HuH-7.5 (cell line): Measurements from ENCODE around the gene FAM163B.

Experiments
- DNase-seq: peaks from one replicate; pipeline ENCODE4 v3.0.0; 2011; ENCODE audit warnings: low spot score

FAM163B gene

DNA sequence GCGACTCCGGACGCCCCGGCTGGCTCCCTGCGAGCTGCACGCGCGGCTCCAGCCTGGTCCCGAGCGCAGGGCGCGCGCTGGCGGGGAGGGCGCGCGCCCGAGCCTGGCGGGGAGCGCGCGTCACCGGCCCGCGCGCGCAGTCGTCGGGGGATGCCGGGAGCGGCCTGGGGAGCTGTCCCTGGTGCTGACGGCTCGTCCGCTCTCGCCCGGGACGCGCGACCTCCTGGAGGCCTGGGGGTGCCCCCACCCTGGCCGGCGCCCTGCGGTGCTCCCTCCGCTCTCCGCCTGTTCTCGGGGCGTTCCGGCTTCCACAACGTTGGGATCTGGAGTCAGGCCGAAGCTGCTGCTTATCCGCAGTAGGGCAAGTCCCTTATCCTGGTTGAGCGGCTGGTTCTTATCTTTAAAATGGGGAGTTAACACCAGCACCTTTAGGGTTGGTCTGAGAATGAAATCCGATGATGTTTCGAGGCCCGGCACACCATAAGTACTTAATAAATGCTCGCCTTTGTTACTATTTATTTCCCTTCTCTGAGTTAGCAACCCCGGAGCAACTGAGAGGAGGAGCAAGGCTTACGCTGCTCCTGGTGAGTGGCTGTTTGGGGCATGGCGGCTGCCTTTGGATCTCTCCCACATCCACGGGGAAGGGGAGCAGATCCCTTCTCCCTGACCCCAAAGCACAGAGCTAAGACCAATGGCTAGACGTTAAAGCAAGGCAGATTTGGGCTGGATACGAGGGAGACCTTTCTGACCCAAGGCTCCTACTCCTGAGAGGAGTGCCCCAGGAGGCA, at the start of gene FAM163B:
TSS of gene FAM163B (minus strand) at position 79 of the 788 bp plus-strand sequence. CDS start 29,166 bp downstream, outside the sequence.
- no peak for DNase-seq

DNA sequence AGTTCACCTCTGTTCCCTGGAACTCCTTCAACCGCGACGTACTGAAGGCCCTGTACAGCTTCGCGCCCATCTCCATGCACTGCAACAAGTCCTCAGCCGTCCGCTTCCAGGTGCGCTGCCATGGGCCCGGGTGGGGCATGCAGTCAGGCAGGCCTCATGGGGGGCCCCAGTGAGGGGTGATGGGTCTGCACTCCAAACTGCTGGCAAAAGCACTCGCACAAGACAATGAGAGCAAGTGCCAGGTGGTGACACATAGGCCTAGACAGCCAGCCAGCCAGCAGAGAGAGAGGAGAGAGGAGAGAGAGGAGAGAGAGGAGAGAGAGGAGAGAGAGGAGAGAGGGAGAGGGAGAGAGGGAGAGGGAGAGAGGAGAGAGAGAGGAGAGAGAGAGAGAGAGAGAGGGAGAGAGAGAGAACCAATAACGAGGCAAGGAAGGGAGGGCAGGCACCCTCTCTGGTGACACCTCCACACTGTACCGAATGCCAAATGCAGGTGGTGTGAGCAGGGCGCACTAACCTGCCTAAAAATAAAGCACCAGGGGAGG, 48.0 kb upstream of the FAM163B start:
- DNase-seq = no peak

DNA sequence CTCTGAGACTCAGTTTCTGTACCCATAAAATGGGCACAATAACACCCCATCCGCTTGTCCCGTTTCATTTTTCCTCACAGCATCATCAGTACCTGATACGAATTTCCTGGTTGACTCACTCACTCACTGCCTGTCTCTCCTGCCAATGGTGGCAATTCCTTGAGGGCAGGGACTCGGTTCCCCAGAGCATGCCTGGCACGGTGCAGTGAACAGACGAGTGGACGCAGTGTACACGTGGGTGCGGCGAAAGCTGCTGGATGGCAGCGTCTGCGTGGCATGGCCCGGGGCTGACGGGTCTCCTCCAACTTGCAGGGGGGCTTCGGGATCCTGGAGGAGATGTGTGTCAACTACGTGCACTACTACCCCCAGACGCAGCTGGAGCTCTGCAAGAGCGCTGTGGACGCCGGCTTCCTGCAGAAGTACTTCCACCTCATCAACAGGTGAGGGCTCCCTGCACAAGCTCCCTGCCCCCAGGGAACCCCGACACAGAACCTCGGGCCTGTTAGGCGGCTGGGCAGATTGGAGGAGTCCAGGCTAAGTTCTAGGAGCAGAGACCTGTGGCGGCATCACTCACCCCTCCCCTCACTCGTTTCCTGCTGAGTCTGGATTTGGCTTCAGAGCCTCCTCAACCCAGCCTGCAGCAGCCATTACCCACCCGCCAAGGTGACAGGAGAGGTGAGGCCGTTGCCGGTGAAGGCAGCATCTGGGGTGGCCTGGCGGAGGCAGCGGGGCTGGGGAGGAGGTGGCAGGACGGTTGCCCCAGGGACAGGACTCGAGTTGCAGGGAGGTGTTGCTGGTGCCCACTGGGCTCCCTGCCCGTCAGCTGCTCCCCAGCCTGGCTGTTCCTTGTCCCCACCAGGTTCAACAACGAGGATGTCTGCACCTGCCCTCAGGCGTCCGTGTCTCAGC, 47.3 kb upstream of the FAM163B start:
- no peak for DNase-seq

DNA sequence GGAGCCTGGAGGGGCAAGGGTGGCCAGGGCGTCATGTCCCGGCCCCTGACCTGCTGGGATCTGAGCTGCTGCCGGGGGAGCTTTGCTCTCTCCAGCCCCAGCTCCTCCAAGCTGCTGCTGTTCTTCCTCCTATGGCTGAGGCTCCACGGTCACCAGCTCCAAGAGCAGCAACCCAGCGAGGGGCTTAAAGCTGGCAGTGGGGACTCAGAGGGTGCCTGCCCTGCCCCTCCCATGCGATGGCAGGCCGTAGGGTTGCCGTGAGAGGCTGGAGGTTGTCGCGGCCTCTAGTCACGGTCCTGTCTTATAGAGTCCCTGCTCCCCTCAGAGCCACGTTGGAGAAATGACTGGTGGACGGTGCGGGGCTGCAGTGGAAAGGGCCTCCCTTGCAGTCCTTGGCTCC, 46.5 kb upstream of the FAM163B start:
- DNase-seq = no peak

DNA sequence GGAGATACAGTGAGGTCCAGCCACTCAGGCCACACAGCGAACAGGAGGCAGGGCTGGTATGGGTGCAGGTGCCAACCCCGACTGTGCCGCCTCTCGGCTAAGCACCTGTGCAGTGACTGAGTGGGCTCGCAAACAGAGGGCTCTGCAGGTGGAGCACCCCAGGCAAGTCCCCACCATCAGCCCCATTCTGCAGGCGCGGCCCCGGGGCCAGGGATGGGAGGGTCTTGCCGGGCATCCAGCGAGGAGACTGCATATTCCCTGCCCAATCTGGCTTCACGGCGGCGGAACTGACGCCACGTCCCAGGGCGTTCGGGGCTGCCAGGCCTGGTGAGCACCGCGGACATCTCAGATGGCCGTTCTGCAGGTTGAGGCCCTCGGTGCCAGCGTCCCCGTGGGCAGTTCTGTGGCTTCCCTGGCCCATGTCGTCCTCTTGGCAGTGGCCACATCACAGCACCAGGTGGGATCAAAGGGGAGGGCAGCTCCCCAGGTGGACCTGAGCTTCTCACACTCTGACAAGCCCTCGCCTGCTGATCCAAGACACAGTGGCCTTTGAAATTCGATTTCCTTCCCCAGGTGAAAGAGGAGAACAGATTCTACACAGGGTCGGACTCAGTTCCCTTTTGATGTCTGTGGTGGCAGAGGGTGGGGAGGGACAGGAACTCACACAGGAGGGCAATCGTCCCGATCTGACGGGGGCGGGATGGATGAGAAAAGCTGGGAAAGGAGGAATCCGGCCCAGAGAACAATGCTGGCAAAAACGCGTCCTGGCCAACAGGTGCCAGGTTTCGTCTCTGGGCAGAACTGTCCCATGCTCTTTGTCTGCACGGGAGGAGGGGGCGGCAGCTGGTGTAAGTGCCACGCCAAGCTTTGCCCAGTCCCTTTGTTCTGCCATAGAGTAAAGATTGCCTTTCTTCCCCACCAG, 45.8 kb upstream of the FAM163B start:
- no peak for DNase-seq

DNA sequence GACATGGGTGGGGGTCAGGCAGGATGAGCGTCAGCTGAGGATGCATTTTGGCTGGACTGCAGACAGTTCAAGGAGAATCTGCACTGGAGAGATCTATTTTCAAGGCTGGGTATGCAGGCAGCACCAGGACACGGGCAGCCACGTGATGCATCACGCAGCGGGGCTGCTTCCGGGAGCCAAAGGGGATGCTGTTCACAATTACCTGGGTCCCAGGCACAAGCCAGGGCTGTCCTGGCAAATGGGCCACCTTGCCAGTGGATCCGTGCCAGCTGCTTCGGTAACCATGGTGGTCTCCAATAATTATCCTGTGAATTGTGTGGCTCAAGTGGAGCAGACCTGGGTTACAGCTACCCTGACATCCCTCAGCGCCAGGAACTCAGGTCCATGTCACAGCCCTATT, 44.4 kb upstream of the FAM163B start:
- DNase-seq = no peak

DNA sequence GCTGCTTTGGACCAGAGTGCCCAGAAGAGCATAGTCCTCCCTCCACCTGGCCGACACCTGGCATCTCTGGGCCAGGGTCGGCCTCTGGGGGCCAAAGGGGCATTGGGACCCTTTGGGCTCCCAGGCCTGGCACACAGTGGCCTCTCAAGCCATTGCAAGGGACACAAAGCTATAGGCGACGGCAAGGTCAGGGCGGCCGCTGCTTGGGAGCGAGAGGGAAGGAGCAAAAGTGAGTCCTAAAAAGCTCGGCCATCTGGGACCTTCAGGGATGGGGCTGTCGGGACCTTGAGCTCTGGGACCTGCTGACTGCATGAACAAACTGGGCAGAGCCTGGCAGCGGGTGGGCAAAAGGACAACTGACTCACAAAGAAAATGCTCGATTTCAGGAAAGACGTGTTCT, 40.8 kb upstream of the FAM163B start:
- DNase-seq = no peak

DNA sequence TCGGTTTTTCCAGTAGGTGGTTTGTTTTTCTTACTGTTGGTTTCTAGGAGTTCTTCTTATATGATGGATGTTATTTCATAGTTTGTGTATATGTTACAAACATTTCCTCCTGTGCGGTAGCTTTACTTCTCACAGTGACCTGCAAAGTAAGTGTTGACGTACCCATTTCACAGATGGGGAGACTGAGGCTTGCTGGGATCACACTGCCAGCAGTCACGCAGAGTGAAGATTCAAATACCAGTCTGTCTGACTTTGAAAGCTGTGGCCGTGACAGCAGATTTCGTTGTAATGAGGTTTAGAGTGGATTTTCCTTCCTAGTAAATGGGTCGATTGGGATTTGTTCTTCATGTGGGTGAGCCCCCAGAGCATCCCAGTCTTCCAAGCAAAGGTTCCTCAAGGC, 40.0 kb upstream of the FAM163B start:
- DNase-seq = no peak

DNA sequence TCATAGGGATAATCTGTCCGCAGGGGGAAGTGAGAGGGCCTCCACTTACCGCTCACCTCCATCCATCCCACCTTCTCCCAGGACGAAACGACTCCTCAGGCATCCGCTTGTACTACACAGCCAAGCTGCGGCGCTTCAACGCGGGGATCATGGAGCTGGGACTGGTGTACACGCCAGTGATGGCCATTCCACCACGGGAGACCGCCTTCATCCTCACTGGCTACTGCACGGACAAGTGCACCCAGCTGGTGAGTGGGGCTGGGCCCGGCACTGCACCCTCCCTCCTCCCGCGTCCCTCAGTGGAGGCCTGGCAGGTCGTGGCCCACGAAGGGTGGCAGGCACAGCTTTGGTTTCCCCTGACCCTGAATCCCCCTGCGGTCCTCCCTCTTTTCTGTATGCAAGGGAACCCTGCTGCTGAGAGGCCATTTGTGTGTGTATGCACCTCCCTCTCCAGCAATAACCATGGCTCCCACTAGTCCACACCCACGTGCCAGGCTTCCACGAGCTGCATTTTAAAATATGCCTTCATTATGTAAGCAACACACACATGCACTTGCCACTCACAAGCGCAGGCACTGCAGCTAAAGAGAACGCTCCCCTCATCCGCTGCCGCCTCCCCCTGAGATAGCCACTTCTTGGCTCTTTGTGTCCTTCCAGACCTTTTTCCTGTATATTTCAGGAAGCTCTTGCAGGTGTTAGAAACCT, 38.7 kb upstream of the FAM163B start:
- DNase-seq = no peak

DNA sequence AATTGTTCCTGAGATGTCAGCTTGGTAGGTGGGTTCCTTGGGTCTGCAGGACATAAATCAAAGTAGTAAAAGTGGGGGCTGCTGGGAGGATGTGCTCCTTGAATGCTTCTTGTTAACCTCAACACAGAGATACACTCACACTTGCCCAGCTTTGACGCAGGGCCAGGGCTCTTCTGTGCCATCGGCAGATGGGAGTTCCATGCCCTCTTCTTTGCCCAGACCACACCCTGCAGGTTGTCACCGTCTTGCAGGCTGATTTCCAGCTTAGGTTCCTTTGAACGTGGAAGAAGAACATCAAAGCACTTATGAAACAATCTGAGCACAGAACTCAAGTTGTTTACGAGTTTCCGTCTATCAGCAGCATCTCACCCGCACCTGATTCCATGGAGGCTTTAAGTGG, 38.0 kb upstream of the FAM163B start:
- DNase-seq = no peak

DNA sequence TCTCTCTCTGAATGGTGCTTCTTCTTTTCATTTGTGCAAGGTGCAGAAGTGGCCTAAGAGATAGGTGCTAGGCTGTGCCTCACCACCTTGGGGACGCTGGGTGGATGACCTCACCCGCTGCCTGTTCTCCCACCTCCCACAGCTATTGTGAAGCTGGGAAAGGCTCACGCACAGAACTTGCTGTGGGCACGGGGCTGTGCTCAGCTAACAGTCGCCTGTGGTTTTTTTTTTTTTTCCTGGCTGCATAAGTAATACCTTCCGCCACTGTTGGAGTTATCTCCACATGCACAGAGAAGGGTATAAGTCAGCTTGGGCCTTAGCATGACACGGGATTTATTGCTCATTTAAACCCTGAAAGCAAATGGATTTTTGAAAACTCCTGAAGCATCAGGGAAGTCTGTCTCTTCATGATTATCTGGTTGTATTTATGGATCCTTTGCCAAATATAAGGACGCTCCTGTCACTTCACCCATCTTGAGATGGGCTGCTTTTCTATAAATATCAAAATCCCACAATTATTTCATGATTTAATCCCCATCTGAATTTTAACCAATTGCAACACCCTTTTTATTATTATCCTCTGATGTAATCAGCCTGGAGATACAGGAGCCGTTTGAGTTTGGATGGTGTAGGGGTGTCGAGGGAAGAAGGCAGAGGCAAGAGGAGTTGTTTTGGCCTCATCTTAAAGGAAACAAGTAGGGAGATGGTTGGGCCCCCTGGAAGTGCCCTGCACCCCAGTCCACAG, 36.0 kb upstream of the FAM163B start:
- no peak for DNase-seq

DNA sequence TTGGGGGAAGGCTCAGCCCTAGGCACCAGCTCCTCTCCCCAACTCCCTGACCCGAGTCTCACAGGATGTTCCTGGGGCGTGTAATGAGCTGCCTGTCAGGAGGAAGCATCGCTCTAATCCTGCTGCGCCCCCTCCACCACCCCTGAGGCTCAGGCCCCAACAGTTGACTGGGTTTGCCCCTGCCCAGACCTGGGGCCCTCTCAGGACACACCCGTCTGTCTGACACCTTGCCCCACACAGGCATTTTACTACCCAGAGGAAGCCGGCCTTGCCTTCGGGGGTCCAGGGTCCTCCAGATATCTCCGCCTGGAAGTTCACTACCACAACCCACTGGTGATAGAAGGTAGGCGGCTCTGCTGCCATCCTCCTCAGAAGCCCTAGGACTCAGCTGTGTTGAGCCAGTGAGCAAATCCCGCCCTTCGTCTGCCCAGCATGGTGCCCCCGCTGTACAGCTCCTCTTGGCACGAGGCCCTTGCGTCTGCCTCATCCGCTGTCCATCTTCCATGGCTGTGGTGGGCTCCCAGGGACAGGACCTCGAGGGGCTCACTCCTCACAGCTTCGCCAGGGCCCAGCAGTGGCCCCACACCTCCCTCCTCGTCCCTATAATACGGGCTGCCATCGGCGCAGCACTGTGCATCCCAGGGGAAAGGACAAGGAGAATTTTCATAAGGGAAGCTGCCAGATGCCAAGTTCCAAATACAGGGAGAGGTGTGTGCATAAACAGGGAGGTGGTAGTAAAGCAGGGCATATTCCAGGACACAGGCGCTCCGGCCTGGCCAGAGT, 35.0 kb upstream of the FAM163B start:
- no peak for DNase-seq

DNA sequence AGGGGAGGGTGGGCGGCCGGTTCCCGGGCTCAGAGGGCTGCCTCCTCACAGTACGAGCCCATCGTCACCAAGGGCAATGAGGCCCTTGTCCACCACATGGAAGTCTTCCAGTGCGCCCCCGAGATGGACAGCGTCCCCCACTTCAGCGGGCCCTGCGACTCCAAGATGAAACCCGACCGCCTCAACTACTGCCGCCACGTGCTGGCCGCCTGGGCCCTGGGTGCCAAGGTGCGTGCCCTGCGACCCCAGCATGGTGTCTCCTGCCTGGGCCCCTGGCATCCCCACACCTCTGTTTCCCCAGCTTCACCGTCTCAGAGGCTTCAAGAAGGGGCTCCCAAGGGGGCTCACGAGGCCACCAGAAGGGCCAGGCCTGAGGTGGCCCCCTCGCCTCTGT, 34.2 kb upstream of the FAM163B start:
- DNase-seq = no peak

DNA sequence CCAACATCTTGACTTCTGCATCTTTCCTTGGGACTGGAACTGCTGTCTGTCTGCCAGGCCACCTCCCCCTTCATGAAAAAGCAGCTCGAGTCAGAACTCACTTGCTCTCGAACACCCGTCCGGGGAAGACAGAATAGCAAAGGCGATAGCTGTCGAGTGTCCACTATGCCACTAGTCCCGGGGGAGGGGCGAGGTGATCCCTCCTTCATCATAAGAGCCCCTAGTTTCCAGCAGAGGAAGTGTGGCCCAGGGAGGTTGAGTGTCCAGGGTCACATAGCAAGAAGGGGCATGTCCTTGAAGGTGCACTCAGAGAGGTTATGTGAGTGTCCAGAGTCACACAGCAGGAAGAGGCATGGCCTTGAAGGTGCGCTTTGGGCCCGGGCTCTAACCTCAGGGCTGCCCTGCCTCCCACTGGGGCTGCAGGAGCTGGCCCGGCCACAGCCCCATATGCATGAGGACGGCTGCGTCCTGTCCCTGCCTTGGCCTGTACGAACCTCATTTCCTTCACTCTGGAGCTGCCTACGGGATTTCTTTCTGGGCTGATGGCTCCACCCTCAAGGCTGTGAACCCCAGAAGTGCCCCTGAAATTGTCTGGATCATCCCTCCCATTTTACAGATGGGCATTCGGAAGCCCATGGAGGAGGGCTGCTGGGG, 33.6 kb upstream of the FAM163B start:
- DNase-seq = no peak

DNA sequence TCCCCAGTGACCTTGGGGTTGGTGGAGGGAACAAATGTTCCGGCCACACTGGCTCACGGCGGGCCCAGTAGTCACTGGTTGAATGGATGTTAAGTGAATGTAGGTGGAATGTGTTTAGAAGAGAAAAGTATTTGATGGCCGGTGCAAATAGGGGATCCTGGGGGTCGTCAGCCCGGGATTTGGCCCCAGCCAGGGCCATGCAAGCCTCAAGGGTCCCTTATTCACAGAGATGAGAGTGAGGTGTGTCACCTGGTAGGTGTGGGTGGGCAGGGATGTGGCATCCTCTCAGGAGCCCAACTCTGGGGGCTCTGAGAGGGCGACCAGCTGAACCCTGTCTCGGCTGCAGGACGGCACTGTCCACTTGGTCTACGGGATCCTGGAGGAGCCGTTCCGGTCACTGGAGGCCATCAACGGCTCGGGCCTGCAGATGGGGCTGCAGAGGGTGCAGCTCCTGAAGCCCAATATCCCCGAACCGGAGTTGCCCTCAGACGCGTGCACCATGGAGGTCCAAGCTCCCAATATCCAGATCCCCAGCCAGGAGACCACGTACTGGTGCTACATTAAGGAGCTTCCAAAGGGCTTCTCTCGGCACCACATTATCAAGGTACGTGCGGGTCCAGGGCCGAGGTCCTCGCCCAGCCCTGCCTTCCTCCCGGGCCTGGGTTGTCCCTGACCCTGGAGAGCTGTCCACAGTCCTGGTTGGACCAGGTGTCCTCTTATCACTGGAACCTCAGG, 32.8 kb upstream of the FAM163B start:
- DNase-seq = no peak

DNA sequence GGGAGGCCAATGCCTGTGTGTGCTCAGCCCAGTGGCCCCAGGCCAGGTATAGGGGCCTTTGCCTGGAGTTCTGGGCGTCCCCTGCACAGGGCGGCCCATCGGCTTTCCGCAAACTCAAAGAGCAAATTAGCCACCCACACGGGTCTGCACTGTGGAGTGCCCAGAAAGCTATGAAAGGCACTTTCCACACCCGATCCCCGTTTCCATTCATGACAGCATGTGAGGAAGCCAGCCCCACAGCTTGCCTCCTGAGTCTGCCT, 32.1 kb upstream of the FAM163B start:
- DNase-seq = no peak

DNA sequence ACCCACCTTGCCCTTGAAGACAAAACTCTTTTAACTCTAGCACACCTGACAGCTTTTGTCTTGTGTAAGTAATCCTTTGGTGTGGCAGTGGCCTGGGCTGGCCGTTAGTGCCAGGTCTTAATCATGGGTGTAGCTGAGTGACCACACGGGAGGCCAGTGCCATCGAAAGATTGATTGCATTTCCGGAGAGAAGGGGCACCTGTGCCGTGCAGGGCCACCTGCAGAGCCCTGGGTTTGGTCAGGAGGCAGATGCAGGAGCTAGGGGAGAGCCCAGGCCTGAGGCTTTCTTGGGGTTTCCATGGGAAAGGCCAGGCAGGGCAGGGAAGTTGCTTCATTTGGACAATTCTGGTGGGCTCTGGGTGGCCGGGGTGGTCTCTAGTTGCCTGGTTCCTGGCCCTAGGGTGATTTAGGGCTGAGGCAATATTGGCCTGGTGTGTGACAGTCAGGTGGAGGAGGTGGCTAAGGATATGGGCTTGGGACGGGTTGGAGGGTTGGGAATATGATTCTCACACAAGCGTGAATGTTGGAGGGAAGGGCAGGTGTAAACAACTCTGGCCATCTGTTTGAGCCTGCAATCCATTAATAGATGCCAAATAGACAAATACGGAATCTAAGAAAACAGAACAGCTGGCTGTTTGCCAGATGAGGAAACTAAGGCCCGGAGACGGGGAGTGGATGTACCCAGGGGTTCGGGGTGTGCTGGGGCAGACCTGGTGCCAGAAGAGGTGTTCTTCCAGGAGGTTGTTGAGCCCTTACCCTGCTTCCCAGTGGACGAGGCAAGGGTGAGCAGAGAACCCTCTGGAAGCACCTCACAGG, 31.6 kb upstream of the FAM163B start:
- no peak for DNase-seq

DNA sequence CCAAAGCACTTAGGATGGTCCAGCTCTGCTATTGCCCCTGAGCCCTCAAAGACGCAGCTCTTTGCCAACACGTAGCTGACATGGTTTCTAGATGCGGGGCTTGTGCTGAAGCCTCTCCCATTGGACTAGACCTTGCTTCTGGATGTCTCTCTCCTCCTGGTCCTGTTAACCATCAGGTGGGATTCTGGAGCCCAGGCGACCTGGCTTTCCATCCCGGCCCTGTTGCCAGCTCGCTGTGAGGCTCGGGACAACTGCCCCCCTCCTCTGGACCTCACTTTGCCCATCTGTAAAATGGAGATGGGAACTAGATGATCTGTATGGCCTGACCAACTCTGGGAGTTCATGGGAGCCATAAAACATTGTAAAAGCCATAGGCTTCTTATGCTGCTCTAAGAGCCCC, 31.0 kb upstream of the FAM163B start:
- DNase-seq = no peak
